Measurements from ENCODE around the gene RAC3.

- no peak for TF ChIP-seq CTCF (IDR thresholded peaks at IDR 0.05; ENCODE audit: insufficient read depth, low read length, poor library complexity, severe bottlenecking)
- no peak for TF ChIP-seq EZH2phosphoT487 (conservative IDR thresholded peaks at IDR 0.05; ENCODE audit: low read length)
Measured at GRCh38 chr17:82052638-82053059, 21.2 kb downstream of the RAC3 start.
